Activated B cell treated with CpG ODN at 0.5 μM for 24 hours (primary cell): Measurements from ENCODE around the gene NDUFS2. TPM values are rescaled to one million over a fixed set of nuclear protein-coding genes. Genes with fewer than 3 reads are reported as not detected.

ENCODE experiments used
- ATAC-seq: fragments of 200-7000 bp; cut with Tn5 transposase; one replicate; pipeline ENCODE4 v1.10.0; 2021; ENCODE audit warnings: low read depth, mild to moderate bottlenecking, moderate library complexity
- CTCF ChIA-PET: fragments of 350-600 bp; sonication (Branson Sonifier 250); formaldehyde crosslinking; loops from one replicate; lab custom pipeline; 2021; ENCODE audit warnings: antibody characterized with exemption; lab: Charles Lee
- POLR2A ChIA-PET: fragments of 350-600 bp; sonication (Branson Sonifier 250); formaldehyde crosslinking; loops from one replicate; lab custom pipeline; 2021; ENCODE audit warnings: antibody characterized with exemption; lab: Charles Lee
- DNase-seq: peaks from one replicate; pipeline ENCODE4 v3.0.0; 2022
- H3K27ac Mint-ChIP-seq: one replicate; pipeline ENCODE4 v1.8.0; 2020; ENCODE audit warnings: mixed read lengths
- H3K27me3 Mint-ChIP-seq: one replicate; pipeline ENCODE4 v1.8.0; 2021; ENCODE audit warnings: mixed read lengths
- H3K36me3 Mint-ChIP-seq: one replicate; pipeline ENCODE4 v1.8.0; 2021; ENCODE audit warnings: low read depth, mixed read lengths
- H3K4me1 Mint-ChIP-seq: one replicate; pipeline ENCODE4 v1.8.0; 2021; ENCODE audit warnings: mixed read lengths
- H3K4me3 Mint-ChIP-seq: one replicate; pipeline ENCODE4 v1.8.0; 2020; ENCODE audit warnings: mild to moderate bottlenecking, mixed read lengths
- H3K9me3 Mint-ChIP-seq: one replicate; pipeline ENCODE4 v1.8.0; 2020; ENCODE audit warnings: mixed read lengths
- intact Hi-C: fragments of 100-400 bp; cut with micrococcal nuclease; formaldehyde crosslinking; loops from one replicate; pipeline ENCODE4 v1.15.1; 2024
- total RNA-seq: library from RNA; stranded (reverse); gene quantifications from 2 replicates; pipeline ENCODE4 v1.2.3, GENCODE V29; 2022
- TF ChIP-seq, protein P1 (sequence below): fragments of 200-600 bp; IDR thresholded peaks from one replicate; pipeline ENCODE4 v1.8.0; 2022; ENCODE audit warnings: antibody characterized with exemption, mild to moderate bottlenecking

NDUFS2 gene
- total RNA-seq, 1 donor from 2014 or later = 73.9 TPM

DNA sequence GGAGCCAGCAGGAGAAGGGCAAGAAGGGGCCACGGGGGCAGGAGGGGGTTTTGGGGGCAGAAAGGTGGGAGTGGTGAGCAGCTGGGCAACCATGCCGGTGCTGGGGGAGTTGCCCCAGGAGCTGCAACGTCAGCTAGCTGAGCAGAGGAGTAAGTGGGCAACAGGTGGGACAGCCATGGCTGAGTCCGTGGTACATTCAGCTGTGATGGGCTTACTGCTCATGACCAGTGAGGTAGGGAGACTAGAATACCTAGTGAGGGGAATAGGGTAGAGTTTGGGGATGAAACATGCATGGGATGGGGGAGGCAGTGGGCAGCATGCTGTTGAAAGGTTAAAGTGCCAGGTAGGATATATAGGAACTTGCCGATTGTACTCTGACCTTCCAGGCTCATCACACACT is 40.5 kb upstream of the NDUFS2 start:
- no peak for DNase-seq
- peaks cover 51% of the 10 kb centered on the region for H3K4me1 Mint-ChIP-seq
- ChIA-PET POLR2A (interaction anchor here (0.6 to 1.7 kb wide), 4 partner anchors 8 to 144 kb away, joined by 3 to 8 read pairs (median 5); partner anchors contain the start of gene UFC1), CTCF (interaction anchor here (1.3 kb wide), 1 partner anchor 10 kb away, joined by 4 read pairs; no protein-coding TSS in a partner anchor)
- TF ChIP-seq, protein P1, sequence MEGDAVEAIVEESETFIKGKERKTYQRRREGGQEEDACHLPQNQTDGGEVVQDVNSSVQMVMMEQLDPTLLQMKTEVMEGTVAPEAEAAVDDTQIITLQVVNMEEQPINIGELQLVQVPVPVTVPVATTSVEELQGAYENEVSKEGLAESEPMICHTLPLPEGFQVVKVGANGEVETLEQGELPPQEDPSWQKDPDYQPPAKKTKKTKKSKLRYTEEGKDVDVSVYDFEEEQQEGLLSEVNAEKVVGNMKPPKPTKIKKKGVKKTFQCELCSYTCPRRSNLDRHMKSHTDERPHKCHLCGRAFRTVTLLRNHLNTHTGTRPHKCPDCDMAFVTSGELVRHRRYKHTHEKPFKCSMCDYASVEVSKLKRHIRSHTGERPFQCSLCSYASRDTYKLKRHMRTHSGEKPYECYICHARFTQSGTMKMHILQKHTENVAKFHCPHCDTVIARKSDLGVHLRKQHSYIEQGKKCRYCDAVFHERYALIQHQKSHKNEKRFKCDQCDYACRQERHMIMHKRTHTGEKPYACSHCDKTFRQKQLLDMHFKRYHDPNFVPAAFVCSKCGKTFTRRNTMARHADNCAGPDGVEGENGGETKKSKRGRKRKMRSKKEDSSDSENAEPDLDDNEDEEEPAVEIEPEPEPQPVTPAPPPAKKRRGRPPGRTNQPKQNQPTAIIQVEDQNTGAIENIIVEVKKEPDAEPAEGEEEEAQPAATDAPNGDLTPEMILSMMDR = no peak
- intact Hi-C loops = no loop called here
- ATAC-seq = no peak
- no peak overlapping the region for H3K4me3 Mint-ChIP-seq
- H3K27me3 Mint-ChIP-seq = no peaks in the 10 kb centered on the region
- H3K27ac Mint-ChIP-seq = no peak overlapping the region
- H3K9me3 Mint-ChIP-seq = no peaks in the 10 kb centered on the region
- H3K36me3 Mint-ChIP-seq = peaks cover 77% of the 10 kb centered on the region

DNA sequence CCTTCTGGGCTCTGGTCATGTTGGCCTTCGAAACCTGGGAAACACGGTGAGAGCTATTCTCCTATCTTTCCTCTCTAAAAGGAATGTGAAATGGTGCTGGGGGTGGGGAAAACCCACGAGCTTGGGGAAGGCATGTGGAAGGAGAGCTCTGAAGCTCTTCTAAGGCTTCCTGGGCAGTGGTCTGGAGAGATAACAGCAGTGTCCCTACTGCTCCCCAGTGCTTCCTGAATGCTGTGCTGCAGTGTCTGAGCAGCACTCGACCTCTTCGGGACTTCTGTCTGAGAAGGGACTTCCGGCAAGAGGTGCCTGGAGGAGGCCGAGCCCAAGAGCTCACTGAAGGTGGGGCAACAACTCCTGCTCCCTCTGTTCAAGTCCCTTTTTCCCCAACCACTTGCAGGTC is 40.1 kb upstream of the NDUFS2 start:
- DNase-seq (no peak), ATAC-seq (no peak)
- intact Hi-C loops = no loop called here
- no peaks in the 10 kb centered on the region for H3K27me3 Mint-ChIP-seq
- no peaks in the 10 kb centered on the region for H3K9me3 Mint-ChIP-seq
- ChIA-PET CTCF (interaction anchor here (1.3 kb wide), 1 partner anchor 9 kb away, joined by 4 read pairs; no protein-coding TSS in a partner anchor), POLR2A (interaction anchor here (0.6 to 1.7 kb wide), 4 partner anchors 9 to 144 kb away, joined by 3 to 8 read pairs (median 5); partner anchors contain the start of gene UFC1)
- H3K27ac Mint-ChIP-seq = no peak overlapping the region
- TF ChIP-seq, protein P1 = no peak
- H3K4me1 Mint-ChIP-seq = peaks cover 55% of the 10 kb centered on the region
- H3K4me3 Mint-ChIP-seq = peak overlapping the region; percentile 19
- H3K36me3 Mint-ChIP-seq = peaks cover 74% of the 10 kb centered on the region

DNA sequence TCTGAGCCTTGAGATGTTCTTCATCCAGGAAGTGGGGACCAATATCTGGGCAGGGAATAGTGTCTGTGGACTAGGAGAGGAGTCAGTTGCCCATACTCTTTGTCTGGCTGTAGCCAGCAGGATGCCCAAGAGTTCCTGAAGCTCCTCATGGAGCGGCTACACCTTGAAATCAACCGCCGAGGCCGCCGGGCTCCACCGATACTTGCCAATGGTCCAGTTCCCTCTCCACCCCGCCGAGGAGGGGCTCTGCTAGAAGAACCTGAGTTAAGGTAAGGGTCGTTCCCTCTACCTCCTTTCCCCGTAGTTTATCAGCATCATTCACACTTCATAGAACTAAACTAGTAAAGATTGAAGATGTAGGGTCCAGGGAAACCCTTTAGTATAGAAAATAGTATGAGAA is 39.4 kb upstream of the NDUFS2 start:
- Mint-ChIP-seq H3K9me3 (no peaks in the 10 kb centered on the region), H3K27ac (no peak overlapping the region), H3K4me3 (peak overlapping the region; percentile 19), H3K36me3 (peaks cover 66% of the 10 kb centered on the region), H3K4me1 (peaks cover 61% of the 10 kb centered on the region), H3K27me3 (no peaks in the 10 kb centered on the region)
- DNase-seq (no peak), ATAC-seq (no peak)
- CTCF ChIA-PET = interaction anchor here (1.3 kb wide), 1 partner anchor 9 kb away, joined by 4 read pairs; no protein-coding TSS in a partner anchor
- POLR2A ChIA-PET = interaction anchor here (1.7 kb wide), 1 partner anchor 9 kb away, joined by 6 read pairs; the partner anchor contains the start of gene UFC1
- intact Hi-C loops = no loop called here
- TF ChIP-seq, protein P1 = no peak

DNA sequence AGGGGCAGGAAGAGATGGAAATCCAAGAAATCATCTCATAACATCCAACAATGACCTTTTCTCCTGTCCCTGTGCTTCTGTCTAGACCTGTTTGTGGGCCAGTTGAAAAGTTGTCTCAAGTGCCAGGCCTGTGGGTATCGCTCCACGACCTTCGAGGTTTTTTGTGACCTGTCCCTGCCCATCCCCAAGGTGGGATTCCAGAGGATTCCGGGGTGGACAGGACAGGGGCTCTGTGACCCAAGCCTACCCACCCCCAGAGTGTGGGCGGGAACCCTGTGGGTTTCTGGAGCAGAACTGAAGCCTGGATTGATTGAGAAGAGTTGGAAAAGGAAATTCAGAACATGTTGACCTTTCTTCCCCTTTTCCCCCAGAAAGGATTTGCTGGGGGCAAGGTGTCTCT is 38.4 kb upstream of the NDUFS2 start:
- CTCF ChIA-PET = interaction anchor here (0.8 kb wide), 1 partner anchor 62 kb away, joined by 3 read pairs; the partner anchor contains the start of gene TOMM40L
- no peak overlapping the region for H3K4me3 Mint-ChIP-seq
- ATAC-seq = no peak
- no peak for DNase-seq
- H3K4me1 Mint-ChIP-seq = peaks cover 66% of the 10 kb centered on the region
- no peaks in the 10 kb centered on the region for H3K9me3 Mint-ChIP-seq
- TF ChIP-seq, protein P1 = no peak
- no peaks in the 10 kb centered on the region for H3K27me3 Mint-ChIP-seq
- H3K36me3 Mint-ChIP-seq = peaks cover 60% of the 10 kb centered on the region
- POLR2A ChIA-PET = interaction anchor here (4.3 kb wide), 1 partner anchor 12 kb away, joined by 42 read pairs; the partner anchor contains the start of gene B4GALT3
- peak overlapping the region; percentile 2 for H3K27ac Mint-ChIP-seq
- intact Hi-C loops = no loop called here

DNA sequence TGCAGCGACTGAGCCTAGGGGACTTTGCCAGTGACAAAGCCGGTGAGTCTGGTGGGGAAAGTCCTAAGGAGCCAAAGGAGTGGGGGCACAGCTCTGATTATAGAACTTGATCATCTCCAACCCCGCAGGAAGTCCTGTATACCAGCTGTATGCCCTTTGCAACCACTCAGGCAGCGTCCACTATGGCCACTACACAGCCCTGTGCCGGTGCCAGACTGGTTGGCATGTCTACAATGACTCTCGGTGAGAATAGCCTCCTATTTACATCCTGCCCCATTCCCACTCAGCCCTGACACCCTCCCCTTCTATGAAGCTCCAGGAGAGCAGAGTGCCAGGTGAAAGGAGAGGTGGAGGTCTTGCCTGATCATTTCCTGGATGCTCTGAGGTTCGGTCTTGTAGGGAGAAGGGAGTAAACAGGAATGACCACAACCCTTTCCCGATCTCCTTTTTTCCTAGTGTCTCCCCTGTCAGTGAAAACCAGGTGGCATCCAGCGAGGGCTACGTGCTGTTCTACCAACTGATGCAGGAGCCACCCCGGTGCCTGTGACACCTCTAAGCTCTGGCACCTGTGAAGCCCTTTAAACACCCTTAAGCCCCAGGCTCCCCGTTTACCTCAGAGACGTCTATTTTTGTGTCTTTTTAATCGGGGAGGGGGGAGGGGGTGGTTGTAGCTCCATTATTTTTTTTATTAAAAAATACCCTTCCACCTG is 37.1 kb upstream of the NDUFS2 start:
- Mint-ChIP-seq H3K9me3 (no peaks in the 10 kb centered on the region), H3K4me1 (peaks cover 57% of the 10 kb centered on the region), H3K27me3 (no peaks in the 10 kb centered on the region), H3K36me3 (peaks cover 59% of the 10 kb centered on the region), H3K27ac (peak overlapping the region; percentile 98), H3K4me3 (no peak overlapping the region)
- DNase-seq = no peak
- POLR2A ChIA-PET = interaction anchor here (0.6 to 4.3 kb wide), 14 partner anchors 11 to 397 kb away, joined by 3 to 49 read pairs (median 9); partner anchors contain the start of genes ARHGAP30, B4GALT3, NDUFS2 and NIT1
- CTCF ChIA-PET = interaction anchor here (0.6 to 3.8 kb wide), 16 partner anchors 8 to 217 kb away, joined by 3 to 40 read pairs (median 7); partner anchors contain the start of genes ARHGAP30, B4GALT3, NDUFS2 and TOMM40L
- intact Hi-C loops = loop anchor here (1.0 kb wide), 1 partner anchor 217 kb away; no protein-coding TSS in a partner anchor
- TF ChIP-seq, protein P1 = no peak
- ATAC-seq = no peak
